GM18907 (cell line): ENCODE measurements around the gene C17orf50.

Experiments used
- ATAC-seq: cut with Tn5 transposase; IDR thresholded peaks from one replicate; pipeline ENCODE4 v1.9.1; 2021; ENCODE audit warnings: mild to moderate bottlenecking, moderate library complexity; ENCODE audit not compliant: unreplicated experiment

The C17orf50 gene

DNA sequence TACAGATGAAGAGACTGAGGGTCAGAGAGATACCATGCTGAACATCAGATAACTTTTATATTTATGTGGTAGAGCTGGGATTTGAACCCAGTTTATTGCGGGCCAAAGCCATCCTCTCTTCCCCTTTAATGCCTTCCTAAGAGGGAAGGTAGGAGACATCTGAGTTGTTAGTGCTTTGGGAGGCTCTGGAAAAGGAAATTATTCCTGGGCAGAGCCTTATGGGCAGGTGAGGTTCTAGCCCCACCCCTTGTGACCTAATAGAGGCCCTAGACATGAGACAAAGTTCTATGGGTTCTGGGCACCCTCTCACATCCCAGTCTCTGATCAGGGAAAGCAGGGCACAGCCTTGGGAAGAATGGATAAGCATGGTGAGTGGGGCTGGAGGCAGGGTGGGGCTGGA lies at the start of gene C17orf50:
C17orf50 (plus strand) TSS at position 301 of the 400 bp plus-strand sequence; CDS start at position 356, 55 bp downstream.
- no peak for ATAC-seq

DNA sequence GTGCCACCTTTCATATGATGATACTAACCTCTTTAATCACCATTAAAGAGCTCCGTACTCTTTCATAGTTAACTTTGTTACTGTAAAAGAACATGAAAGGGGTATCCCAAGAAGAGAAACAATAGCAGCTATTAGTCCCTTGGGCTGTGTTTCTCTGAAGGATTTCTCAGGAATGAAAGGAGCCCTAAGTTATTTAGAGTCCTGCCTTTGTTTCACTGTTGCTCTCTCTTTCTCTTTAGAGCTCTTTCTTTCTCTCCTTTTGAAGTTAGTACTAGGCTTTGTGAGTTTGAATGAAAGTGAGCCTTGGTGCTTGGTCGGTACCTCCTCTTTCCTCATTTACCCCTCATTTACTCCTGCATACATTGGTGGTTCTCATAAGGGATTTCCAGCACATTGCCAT lies 49.7 kb upstream of the C17orf50 start:
- ATAC-seq, result no peak

DNA sequence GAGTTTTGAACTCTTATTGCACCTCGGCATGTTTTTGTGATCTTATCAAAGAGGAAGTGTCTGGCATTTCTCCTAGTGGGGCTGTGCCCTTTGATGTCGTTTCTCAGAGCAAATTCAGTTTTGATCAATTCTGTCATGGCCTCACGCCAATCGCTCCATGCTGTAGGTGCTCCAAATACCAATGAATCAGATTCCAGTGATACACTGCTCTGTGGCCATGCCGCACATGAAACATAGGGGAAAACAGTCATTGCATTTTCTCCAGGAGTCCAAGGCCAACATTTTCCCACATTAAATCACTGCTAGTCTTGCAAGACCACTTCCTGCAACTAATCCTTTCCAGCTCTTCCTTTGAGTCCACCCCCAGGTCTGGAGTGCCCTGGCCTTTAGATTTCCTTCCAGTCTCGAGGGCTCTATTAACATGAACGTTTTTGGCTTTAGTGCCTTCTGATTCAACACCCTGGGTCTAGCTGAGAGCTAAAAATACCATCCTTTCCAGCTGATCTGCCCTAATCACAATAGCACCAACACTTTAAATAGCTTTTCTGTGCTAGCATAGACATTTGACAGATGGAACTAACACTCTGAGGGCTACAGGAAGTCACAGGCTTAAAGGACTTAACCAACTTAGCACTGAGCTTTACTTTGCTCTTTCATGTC lies 47.5 kb upstream of the C17orf50 start:
- ATAC-seq, result no peak

DNA sequence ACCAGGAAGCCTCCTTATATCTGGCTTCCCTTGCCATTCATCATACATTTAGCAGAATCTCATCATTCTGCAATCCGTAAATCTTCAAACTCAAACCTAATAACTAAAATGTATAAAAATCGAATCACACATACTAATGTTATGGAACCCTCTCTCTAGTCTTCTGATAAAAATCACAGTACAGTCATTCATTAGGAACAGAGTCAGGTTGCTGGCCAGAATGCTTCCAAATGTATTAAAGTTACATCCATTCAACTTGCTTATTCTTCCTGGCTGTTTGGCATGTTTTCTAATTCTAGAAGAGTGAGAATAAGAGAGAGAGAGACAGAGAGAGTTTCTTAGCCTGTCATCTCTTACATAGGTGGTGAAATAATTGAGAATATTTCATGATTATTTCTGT lies 45.7 kb upstream of the C17orf50 start:
- no peak for ATAC-seq

DNA sequence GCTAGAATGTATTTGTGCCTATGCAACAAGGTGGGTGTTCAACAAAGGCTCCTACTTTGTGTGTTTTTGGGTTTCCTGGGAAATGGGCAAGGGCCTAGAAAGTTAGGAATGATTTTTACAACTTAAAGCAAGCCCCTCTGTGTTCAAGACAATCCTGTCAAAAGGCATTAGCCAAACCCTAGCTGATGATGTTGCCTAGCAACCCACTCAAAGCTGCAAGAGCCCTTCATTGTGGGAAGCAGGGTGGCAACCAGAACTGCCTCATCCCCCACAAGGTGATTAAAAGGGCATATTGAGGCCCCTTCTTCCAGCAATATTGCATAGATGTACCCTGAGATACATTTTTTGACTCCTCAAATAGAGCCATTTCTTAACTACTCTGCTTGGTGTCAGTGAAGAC lies 45.3 kb upstream of the C17orf50 start:
- ATAC-seq, result no peak

DNA sequence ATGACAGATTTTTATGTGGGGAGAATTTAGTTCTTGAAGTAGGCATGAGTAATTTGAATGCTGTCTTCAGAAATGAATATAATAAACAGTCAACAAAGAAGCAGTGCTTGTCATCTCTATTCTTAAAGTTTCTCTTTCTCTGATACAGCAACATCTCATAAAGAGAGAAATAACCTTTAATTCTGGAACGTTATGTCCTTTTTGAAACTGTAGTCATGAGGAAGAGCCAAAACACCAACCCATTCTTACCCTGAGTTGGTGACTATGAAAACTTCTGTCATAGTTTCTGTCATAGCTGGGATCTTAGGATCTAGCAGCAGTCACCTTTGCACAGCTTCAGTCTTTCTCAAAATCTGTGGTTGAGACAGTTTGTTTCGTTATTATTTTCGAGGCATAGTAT lies 44.5 kb upstream of the C17orf50 start:
- ATAC-seq, result no peak

DNA sequence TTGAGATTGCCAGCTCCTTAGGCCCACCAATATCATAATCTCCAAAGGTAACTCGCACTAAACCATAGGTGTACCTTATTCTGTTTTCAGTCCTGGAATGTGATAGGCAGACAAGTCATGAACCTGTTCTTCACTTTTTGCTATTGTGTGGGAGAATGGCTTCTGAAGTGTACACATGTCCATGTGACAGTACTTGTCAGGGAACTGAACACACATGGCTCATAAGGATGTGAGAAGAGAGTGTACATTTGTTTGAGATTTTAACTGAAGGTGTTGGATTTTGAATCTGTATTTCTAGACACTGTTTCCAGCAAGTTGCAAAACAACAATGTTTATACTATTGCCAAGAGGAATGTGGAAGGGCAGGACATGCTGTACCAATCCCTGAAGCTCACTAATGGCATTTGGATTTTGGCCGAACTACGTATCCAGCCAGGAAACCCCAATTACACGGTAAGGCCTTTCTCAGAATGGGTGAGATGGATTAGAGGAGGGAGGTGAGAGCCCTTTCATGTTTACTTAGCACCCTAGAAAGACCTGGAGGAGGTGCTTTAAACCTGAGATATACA lies 43.7 kb upstream of the C17orf50 start:
- no peak for ATAC-seq

DNA sequence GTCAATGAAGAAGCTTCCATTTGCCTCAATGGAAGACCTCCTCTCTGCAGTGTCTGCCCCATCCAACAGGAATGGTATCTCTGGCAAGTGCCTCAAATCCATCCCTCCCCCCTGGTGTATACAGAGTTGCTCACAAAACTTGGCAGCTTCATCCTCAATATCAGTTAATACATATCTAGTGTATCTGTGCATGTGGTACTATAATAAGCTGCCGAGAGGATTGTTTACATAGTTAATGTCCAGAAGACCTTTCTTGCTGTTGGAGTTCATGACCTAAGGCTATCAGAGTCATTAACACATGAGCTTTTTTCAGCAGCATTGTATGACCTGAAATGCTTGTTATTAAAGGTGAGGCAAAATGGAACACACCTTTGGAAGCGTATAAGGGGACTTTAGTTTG lies 43.2 kb upstream of the C17orf50 start:
- no peak for ATAC-seq

DNA sequence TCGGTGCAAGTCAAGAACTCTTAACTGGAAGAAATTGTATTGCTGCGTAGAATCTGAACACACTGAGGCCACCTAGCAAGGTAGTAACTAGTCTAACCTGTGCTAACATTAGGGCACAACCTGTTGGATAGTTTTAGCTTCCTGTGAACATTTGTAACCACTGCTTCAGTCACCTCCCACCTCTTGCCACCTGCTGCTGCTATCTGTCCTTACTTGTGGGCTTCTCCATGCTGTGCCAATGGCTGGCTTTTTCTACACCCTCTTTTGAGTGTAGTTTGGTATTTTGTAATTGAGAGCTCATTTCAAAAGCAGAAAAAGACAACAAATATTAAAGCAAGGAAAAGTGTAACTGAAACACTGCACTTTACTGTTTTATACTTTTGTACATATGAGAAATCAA lies 37.0 kb upstream of the C17orf50 start:
- no peak for ATAC-seq

DNA sequence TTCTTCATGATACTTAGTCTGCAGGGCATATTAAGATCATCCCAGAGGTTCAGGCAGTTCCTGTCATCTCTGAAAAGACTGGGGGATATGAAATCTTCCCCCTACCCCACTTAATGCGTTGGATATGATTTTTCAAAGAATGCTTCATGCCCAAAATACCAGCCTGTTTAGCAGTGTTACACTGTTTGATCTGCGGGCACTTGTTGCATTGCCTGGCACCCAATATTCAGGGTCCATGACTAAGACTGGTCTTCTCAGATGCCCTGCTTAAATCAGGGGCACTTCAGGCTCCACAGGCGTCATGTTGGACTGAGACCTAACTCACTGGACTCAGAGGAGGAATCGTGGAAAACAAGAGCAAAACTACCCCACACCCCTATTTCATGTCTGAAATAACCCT lies 35.6 kb upstream of the C17orf50 start:
- no peak for ATAC-seq

DNA sequence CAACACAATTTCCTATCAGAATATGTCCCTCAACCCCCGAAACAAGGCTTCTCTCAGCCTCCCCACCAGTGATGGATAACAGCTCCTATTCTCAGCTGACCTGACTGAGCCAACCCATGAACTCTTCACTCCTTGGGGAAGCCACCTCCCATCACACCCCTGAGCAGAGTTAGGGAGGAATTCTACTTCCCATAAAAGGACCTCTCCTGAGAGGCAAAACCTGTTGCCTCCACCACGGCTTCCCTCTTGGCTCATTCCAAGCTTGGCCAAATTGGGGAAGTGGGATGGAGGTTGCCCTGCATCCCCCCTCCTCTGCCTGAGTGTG lies 34.9 kb upstream of the C17orf50 start:
- no peak for ATAC-seq

DNA sequence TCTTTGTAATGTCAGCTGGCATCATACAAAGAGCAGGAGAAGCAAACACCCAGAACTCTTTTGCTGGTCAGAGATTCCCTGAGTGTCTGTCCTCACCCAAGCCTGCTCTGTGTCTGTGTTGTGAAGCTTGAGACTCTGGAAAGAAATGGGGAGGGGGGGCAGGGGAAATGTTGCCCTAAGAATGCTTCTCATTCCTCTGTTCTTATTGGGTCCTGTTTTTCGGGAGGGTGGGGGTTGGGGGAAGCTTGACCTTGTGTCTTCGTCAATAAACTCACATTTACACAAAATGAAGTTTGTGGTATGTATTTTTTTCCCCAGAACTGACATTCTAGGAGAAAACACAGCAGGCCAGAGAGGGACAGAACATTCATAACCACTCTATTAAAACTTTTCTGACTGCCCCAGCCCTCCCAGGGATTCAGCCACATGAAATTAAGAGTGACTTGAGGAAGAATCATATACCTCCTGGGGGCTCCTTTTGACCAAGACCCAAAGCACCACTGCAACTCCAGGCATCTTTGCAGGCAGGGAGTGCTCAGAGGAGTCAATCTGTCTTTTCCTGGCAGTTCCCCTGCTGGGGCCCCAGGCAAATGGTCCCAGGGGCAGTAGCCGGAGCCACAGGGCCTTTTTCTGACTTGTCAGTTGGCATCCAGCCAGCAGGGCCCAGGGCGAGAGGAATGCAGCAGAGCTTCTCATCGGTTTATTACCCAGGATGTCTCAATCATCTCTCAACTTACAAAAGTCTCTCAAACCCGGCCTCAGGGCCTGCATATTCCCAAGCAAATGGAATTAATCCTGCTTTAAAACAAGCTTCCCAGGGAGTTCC lies 34.3 kb upstream of the C17orf50 start:
- no peak for ATAC-seq

DNA sequence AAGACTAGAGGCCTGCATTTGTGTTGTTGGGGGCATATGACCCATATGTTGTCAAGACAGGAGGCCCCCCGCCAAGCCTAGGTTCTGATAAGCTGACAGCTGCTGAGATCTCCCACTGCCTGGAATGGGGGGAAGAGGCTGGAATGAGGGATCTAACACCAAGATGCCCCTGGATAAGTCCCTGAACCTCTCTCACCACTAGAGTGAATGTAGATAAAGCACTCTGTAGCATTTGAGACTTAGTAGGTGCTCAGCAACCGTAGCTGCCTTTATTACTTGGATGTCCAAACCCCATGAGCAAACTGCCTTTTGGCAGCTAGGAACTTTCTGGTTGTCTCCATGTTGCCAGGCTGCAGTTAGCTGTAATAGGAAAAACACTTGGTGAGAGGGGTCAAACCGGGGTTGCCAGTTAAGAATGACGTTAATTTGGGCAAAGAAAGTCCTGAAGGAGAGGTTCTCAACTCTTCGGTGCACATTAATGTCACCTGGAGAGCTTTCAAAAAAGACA lies 33.7 kb upstream of the C17orf50 start:
- no peak for ATAC-seq

DNA sequence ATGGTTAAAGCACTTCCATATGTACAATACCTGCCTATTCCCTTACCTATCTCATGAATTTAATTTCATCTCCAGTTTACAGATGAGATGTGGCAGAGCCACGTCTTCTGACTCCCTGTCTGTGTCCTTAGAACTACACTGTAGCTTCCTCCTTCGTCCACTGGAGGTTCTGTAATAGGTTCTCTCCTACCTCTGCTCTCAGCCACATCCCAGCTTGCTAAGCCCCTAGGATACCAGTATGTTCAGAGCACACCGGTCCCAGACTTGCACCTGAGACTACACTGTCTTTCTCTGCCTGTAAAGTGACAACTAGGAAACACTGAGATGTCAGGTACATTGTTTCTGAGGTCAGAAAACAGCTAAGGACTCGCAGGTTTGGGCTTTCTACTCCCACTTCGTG lies 33.1 kb upstream of the C17orf50 start:
- no peak for ATAC-seq

DNA sequence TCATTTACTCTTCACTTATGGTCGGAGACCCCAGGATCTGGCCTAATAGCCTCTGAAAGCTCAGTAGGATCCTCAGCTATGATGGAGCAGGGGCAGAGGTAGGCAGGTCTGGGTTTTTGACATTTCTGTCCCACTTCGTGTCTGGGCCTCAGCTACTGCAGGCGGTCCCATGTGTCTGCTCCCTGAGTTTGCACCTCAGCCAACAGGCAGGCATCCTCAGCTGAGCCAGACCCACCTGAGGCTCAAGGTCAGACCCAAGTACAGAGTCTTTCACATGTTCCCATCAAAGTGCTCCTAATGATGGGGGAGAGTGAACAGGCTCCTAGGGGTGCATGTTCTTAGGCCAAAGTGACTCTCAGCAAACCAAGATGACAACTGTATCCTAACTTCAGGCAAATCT lies 32.1 kb upstream of the C17orf50 start:
- ATAC-seq, result no peak

DNA sequence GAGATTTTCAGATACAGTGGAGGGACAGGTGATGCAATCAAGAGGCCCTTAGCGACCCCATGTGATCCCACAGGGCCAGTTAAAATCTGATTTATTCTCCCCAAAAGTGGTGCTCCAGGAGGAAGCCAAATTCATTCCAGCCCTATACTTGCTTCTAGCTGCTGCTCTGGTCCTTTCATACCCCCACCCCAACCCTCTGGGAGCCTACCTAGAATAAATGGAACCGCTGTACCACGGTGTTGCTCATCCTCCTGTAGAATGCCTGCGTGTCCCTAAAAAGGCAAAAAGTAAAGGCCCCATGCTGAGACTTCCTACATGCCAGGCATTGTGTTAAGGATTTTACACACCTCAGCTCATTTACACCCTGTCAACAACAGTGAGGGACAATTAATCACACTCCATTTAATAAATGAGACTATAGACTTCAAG lies 31.3 kb upstream of the C17orf50 start:
- no peak for ATAC-seq

DNA sequence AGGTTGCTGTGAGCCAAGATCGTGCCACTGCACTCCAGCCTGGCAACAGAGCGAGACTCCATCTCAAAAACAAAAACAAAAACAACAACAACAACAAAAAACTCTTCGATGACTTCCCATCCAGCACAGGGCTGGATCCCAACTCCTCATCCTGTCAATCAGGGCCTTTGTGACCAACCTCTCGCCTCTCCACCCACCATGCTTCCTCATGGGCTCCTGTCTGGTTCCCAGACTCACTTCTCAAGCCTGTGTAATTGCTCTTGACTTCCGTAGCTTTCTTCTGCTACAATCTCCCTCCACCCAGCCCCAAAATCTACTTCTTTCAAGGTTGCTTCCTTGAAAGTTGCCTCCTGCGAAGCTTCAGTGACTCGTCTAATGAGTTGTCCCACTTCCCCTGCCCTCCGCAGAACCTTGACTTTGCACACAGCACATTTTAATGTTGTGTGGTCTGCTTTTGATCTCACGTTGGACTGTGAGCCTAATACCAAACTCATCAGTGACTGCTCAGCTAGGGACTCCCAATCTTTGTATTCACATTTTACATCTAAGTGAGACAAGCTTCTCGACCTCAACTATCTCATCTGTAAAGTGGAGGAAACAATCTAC lies 30.2 kb upstream of the C17orf50 start:
- ATAC-seq, result no peak

DNA sequence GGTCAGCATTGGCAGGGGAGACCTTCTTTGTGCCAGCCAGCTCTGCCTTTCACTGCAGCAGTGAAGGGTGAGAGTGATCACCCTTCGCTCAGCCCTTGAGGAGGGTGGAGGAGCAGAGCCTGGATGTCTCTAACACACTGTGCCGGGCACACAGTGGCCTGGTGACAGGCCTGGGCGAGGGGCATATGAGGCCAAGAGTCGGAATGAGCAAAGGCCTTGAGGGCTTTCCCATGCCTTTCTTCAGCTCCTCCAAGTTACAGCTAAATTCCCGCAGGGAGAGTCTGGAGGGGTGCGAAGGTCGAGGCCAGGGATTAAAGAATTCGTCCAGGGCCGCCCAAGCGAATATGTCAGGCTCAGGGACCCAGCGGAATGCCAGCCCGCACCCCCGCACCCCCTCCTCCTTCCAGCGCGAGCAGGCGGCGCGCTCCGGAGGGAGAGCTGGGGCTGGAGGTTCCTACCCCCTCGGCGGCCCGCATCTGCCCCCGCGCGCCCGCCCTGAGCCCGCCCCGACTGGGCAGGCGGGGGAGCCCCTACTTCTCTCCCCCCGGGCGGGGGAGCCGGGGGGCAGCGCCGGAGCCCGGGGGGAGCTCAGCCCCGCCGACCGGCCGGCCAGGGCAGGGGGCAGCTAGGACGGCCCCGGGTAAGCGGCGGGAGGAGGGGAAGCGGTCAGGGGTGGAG lies 29.3 kb upstream of the C17orf50 start, which contains the start of gene RASL10B:
RASL10B (plus strand) TSS at position 401 of the 678 bp plus-strand sequence. CDS start 3,546 bp downstream, outside the sequence.
- ATAC-seq, result no peak

DNA sequence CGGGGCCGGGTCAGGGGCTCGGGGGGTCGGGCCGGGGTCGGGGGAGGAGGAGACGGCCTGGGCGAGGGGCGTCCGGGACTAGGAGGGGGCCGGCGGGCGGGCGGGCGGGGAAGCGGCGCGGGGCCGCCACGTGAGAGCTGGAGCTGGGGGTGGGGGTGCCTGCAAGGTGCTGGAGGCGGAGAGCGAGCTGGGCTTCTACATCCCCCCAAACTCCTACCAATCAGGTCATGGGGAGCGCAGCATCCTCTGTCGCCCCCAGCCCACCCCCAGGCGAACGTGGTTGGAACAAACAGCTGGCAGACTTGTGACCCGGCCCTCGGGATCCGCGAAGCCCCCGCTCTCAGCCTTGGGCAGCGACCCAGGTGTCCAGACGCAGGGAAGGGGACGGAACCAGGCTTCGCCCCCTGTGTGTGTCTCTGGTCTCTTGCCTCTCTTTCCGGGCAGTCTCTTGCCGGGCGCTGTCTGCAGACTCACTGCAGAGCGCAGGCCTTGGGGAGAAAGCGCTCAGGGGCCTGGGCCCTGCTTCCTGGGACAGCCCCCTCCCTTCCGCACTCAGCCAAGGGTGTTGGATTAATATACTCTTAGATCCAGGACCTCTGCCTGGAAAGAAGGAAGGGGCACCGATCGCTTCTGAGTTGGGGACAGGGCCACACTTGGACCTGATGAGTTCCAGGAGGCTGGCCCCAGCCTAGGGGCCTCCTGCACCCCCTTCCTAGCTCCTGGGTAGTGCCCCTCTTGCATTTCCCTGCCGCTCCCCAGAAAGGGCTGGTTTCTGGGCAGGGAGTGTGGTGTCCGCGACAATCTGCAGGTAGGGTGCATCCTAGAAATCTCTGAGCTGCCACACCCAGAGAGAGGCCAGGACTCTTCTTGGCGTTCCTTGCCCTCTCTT lies 28.5 kb upstream of the C17orf50 start:
- no peak for ATAC-seq

DNA sequence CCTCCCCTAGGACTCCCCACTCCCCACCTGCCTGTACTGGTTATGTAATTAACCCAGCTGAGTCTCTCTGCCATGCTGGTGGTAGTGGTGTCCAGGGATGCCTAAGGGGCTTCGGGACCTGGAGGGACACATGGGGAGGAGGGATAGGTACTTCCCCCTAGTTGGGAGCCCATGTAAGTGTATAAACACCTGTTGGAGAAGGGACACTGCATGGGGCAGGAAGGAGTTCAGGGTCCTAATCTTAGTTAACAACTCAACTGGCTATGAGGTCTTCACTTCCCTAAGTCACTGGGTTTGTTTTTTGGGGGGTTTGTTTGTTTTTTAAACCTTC lies 27.9 kb upstream of the C17orf50 start:
- no peak for ATAC-seq
